Endothelial cell of umbilical vein (primary cell): ENCODE results near the gene VASN. TPM values are rescaled to one million over a fixed set of nuclear protein-coding genes. Genes with fewer than 3 reads are reported as not detected.

Source experiments
- BruUV-seq: library from RNA; stranded (reverse); fragments of 400-500 nt; replicated peaks from 2 replicates; lab custom pipeline; 2021; lab: Mats Ljungman, UMichigan
- CTCF ChIA-PET: fragments of 300-600, 350-600 bp; sonication (Branson Sonifier 250); formaldehyde crosslinking; loops from one replicate; lab custom pipeline; 2021; ENCODE audit warnings: antibody characterized with exemption, inconsistent platforms; lab: Charles Lee
- POLR2A ChIA-PET: fragments of 300-600, 350-600 bp; sonication (Branson Sonifier 250); formaldehyde crosslinking; loops from one replicate; lab custom pipeline; 2021; ENCODE audit warnings: antibody characterized with exemption, inconsistent platforms; lab: Charles Lee
- DNase-seq: peaks from one replicate; pipeline ENCODE4 v3.0.0-alpha.2; 2011; ENCODE audit warnings: low read depth, low spot score
- FAIRE-seq: peaks from 2 replicates; lab custom pipeline; 2011; peaks lifted over from hg19 to GRCh38; lab: Jason Lieb, UNC
- H2AFZ ChIP-seq: 2 replicates; pipeline ENCODE4 v1.6.0; 2012; ENCODE audit warnings: low read depth, low read length, control low read depth, inconsistent platforms
- H3K27ac ChIP-seq: 2 replicates; pipeline ENCODE4 v1.5.1; 2011; ENCODE audit warnings: low read depth, mild to moderate bottlenecking, control low read depth, low read length, moderate library complexity; ENCODE audit not compliant: insufficient read depth
- H3K27me3 ChIP-seq, 2 experiments: 2 replicates each; pipeline versions ENCODE4 v1.6.0 to v1.6.1; 2011; ENCODE audit warnings: low read length in 2 of 2, mixed read lengths in 1 of 2; ENCODE audit not compliant: control insufficient read depth in 2 of 2, insufficient read depth in 2 of 2
- H3K36me3 ChIP-seq, 2 experiments: 2 replicates in 1 of 2; 3 replicates in 1 of 2; pipeline ENCODE4 v1.5.1; 2011; ENCODE audit warnings: low read length in 2 of 2, mild to moderate bottlenecking in 1 of 2, moderate library complexity in 1 of 2; ENCODE audit not compliant: control insufficient read depth in 2 of 2, insufficient read depth in 2 of 2; ENCODE audit errors: extremely low read depth in 1 of 2
- H3K4me1 ChIP-seq: 3 replicates; pipeline ENCODE4 v1.5.1; 2011; ENCODE audit warnings: mild to moderate bottlenecking, low read length; ENCODE audit not compliant: control insufficient read depth, insufficient read depth; ENCODE audit errors: extremely low read depth
- H3K4me2 ChIP-seq: 2 replicates; pipeline ENCODE4 v1.6.1; 2011; ENCODE audit warnings: low read length, control low read depth, mixed read lengths; ENCODE audit not compliant: insufficient read depth
- H3K4me3 ChIP-seq, 3 experiments: fragments of 200-600 bp in 1 of 3; sonication (generic), shearing (Covaris generic) in 1 of 3; replicated peaks in 1 of 3; 2 replicates each; pipeline ENCODE4 v1.5.1; 2011 to 2016; ENCODE audit warnings: control low read depth in 3 of 3, low read length in 3 of 3, mild to moderate bottlenecking in 2 of 3, inconsistent platforms in 1 of 3, low read depth in 1 of 3, moderate library complexity in 1 of 3; ENCODE audit not compliant: insufficient read depth in 1 of 3
- H3K79me2 ChIP-seq: 2 replicates; pipeline ENCODE4 v1.6.0; 2012; ENCODE audit warnings: low read length, inconsistent platforms; ENCODE audit not compliant: control insufficient read depth, insufficient read depth
- H3K9ac ChIP-seq: replicated peaks from 2 replicates; pipeline ENCODE3; 2011; ENCODE audit warnings: low read length, control low read depth; ENCODE audit not compliant: insufficient read depth; ENCODE audit errors: extremely low read depth
- H3K9me1 ChIP-seq: replicated peaks from 3 replicates; pipeline ENCODE4 v1.6.0; 2011; ENCODE audit warnings: mild to moderate bottlenecking, low read length; ENCODE audit not compliant: control insufficient read depth, insufficient read depth; ENCODE audit errors: extremely low read depth
- H3K9me3 ChIP-seq: replicated peaks from 2 replicates; pipeline ENCODE4 v1.5.1; 2012; ENCODE audit warnings: low read length, inconsistent platforms; ENCODE audit not compliant: control insufficient read depth, insufficient read depth
- H4K20me1 ChIP-seq: replicated peaks from 2 replicates; pipeline ENCODE3; 2011; ENCODE audit warnings: mild to moderate bottlenecking, low read length; ENCODE audit not compliant: control insufficient read depth, insufficient read depth; ENCODE audit errors: extremely low read depth
- EZH2 ChIP-seq: IDR thresholded peaks from 2 replicates; pipeline ENCODE4 v1.6.1; 2012; ENCODE audit warnings: borderline replicate concordance, low read depth, mild to moderate bottlenecking, moderate library complexity, low read length, inconsistent platforms; ENCODE audit not compliant: severe bottlenecking
- FOS ChIP-seq: IDR thresholded peaks from 2 replicates; pipeline ENCODE4 v1.6.1; 2011; ENCODE audit warnings: mild to moderate bottlenecking, low read length, moderate library complexity, borderline replicate concordance; ENCODE audit not compliant: insufficient read depth
- GATA2 ChIP-seq: IDR thresholded peaks from 2 replicates; pipeline ENCODE4 v1.7.0; 2011; ENCODE audit warnings: low read depth, mild to moderate bottlenecking, moderate library complexity, mixed read lengths, low read length; ENCODE audit not compliant: insufficient read length, insufficient read depth
- JUN ChIP-seq: IDR thresholded peaks from 2 replicates; pipeline ENCODE4 v1.6.1; 2011; ENCODE audit warnings: borderline replicate concordance, low read depth; ENCODE audit not compliant: insufficient read length, insufficient read depth
- MAX ChIP-seq: IDR thresholded peaks from 2 replicates; pipeline ENCODE4 v1.6.1; 2011; ENCODE audit not compliant: insufficient read depth, insufficient read length
- MYC ChIP-seq: IDR thresholded peaks from one replicate; pipeline ENCODE4 v1.6.1; 2011; ENCODE audit warnings: mild to moderate bottlenecking, low read depth, low read length
- POLR2A ChIP-seq: IDR thresholded peaks from 2 replicates; pipeline ENCODE4 v1.6.1; 2012; ENCODE audit warnings: low read depth, mild to moderate bottlenecking, control low read depth, low read length
- POLR2AphosphoS5 ChIP-seq: IDR thresholded peaks from 2 replicates; pipeline ENCODE4 v1.6.1; 2012; ENCODE audit warnings: low read depth, mild to moderate bottlenecking, control low read depth, low read length, moderate library complexity; ENCODE audit not compliant: insufficient read depth
- dilution Hi-C: fragments of 300-500 bp; cut with MboI; formaldehyde crosslinking; loops from one replicate; pipeline ENCODE4 v1.15.0; 2019; ENCODE audit warnings: low sequenced_read_pairs; ENCODE audit not compliant: extremely low pct_ligation_motif_present
- intact Hi-C: fragments of 100-400 bp; cut with micrococcal nuclease; formaldehyde crosslinking; loops from one replicate; pipeline ENCODE4 v1.10.0; 2022
- polyA plus RNA-seq, 4 experiments: library from polyadenylated mRNA; depleted of rRNA in 3 of 4; stranded (reverse) in 3 of 4; unstranded in 1 of 4; fragments of >200 nt; gene quantifications; 2 replicates each; pipeline versions ENCODE4 v1.2.1 to v1.2.3, GENCODE V29; 2011 to 2012; ENCODE audit warnings: missing spikeins in 1 of 4
- total RNA-seq: library from RNA; stranded (reverse); gene quantifications from 2 replicates; pipeline ENCODE4 v1.2.3, GENCODE V29; 2021
- TF ChIP-seq, protein P1 (sequence below), 2 donors: IDR thresholded peaks; 1 replicate in 1 of 2; 2 replicates in 1 of 2; pipeline ENCODE4 v1.5.1; 2011; ENCODE audit warnings: low read length in 2 of 2, mild to moderate bottlenecking in 2 of 2, moderate library complexity in 2 of 2, control low read depth in 1 of 2, inconsistent platforms in 1 of 2, low read depth in 1 of 2; ENCODE audit not compliant: insufficient read depth in 1 of 2; ENCODE audit errors: extremely low read depth in 1 of 2

Gene VASN
- total and polyA plus RNA-seq, 2 donors (not counting 3 experiments of a cell fraction or from before 2014, with no cell fraction given), result 0.41 to 0.42 TPM

- Histone ChIP-seq H3K4me3 (no peak overlapping the region), H3K79me2 (no peaks in the 10 kb centered on the region), H2AFZ (no peak overlapping the region), H3K27ac (no peak overlapping the region), H3K9ac (no peak overlapping the region), H3K9me3 (no peaks in the 10 kb centered on the region), H3K27me3 (no peaks in the 10 kb centered on the region), H4K20me1 (no peaks in the 10 kb centered on the region), H3K4me2 (no peak overlapping the region), H3K36me3 (peaks cover 0 to 22% of the 10 kb centered on the region in 2 experiments), H3K9me1 (no peaks in the 10 kb centered on the region), H3K4me1 (no peaks in the 10 kb centered on the region)
- no peak for TF ChIP-seq EZH2
- TF ChIP-seq, protein P1, sequence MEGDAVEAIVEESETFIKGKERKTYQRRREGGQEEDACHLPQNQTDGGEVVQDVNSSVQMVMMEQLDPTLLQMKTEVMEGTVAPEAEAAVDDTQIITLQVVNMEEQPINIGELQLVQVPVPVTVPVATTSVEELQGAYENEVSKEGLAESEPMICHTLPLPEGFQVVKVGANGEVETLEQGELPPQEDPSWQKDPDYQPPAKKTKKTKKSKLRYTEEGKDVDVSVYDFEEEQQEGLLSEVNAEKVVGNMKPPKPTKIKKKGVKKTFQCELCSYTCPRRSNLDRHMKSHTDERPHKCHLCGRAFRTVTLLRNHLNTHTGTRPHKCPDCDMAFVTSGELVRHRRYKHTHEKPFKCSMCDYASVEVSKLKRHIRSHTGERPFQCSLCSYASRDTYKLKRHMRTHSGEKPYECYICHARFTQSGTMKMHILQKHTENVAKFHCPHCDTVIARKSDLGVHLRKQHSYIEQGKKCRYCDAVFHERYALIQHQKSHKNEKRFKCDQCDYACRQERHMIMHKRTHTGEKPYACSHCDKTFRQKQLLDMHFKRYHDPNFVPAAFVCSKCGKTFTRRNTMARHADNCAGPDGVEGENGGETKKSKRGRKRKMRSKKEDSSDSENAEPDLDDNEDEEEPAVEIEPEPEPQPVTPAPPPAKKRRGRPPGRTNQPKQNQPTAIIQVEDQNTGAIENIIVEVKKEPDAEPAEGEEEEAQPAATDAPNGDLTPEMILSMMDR (IDR thresholded peaks at IDR 0.05; ENCODE audit: extremely low read depth in 1 of 2, insufficient read depth in 1 of 2, low read depth in 1 of 2, low read length in 2 of 2), result peak; percentile 85 to 91
- DNase-seq, result no peak
- peak; percentile 44 for FAIRE-seq
- CTCF ChIA-PET, result interaction anchor here (0.6 to 5.6 kb wide), 12 partner anchors 8 to 98 kb away, joined by 3 to 102 read pairs (median 4); partner anchors contain the start of gene PAM16
- dilution Hi-C loops (no loop called here), intact Hi-C loops (loop anchor here (1.0 kb wide), 1 partner anchor 43 kb away; no protein-coding TSS in a partner anchor)
- no TSS peak for BruUV-seq
- POLR2A ChIA-PET, result no interaction called here
Observed at GRCh38 chr16:4358831-4359561, 12.7 kb upstream of the VASN start.

DNA sequence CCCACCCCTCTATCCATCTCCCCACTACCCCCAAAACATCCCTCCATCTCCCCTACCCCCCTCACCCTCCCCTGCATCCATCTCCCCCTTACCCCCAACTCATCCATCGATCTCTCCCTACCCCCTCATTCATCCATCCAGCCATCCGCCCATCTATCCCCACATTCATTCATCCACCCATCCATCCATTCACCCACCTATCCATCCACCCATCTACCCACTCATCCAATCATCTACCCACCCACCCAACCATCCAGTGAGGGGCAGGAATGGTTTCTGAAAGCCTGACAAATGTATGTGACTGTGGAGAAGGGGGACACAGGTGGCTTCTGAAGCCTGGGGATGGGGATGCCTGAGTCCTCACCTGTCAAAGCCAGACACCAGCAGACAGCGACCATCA is 11.7 kb upstream of the VASN start:
- Histone ChIP-seq H3K27ac (no peak overlapping the region), H3K36me3 (peaks cover 0 to 24% of the 10 kb centered on the region in 2 experiments), H3K4me1 (no peaks in the 10 kb centered on the region), H3K9ac (no peak overlapping the region), H3K79me2 (no peaks in the 10 kb centered on the region), H3K27me3 (no peaks in the 10 kb centered on the region), H3K4me2 (no peak overlapping the region), H4K20me1 (no peaks in the 10 kb centered on the region), H2AFZ (no peak overlapping the region), H3K4me3 (no peak overlapping the region), H3K9me3 (no peaks in the 10 kb centered on the region), H3K9me1 (no peaks in the 10 kb centered on the region)
- intact Hi-C loops (loop anchor here (1.0 kb wide), 1 partner anchor 42 kb away; no protein-coding TSS in a partner anchor), dilution Hi-C loops (no loop called here)
- POLR2A ChIA-PET, result no interaction called here
- no TSS peak for BruUV-seq
- TF ChIP-seq FOS (no peak), GATA2 (no peak), MAX (no peak), POLR2AphosphoS5 (no peak), MYC (no peak), EZH2 (no peak), POLR2A (no peak), JUN (no peak)
- DNase-seq, result no peak
- FAIRE-seq, result no peak
- CTCF ChIA-PET, result interaction anchor here (0.8 to 5.6 kb wide), 9 partner anchors 9 to 56 kb away, joined by 3 to 102 read pairs (median 4); partner anchors contain the start of gene PAM16
